Ectodermal cell (in vitro differentiated cells): Measurements from ENCODE around the gene ZIC5.

Experiments
- H3K27ac ChIP-seq: 2 replicates; pipeline ENCODE4 v1.7.0; 2013; ENCODE audit warnings: mild to moderate bottlenecking, low read depth, low read length; ENCODE audit not compliant: insufficient read depth, poor library complexity, severe bottlenecking
- H3K27me3 ChIP-seq: 2 replicates; pipeline ENCODE4 v1.7.0; 2013; ENCODE audit warnings: mild to moderate bottlenecking, low read length; ENCODE audit not compliant: insufficient read depth, control insufficient read depth, poor library complexity, severe bottlenecking
- H3K36me3 ChIP-seq: one replicate; pipeline ENCODE4 v1.7.0; 2013; ENCODE audit warnings: low read length; ENCODE audit not compliant: control insufficient read depth, insufficient read depth
- H3K4me1 ChIP-seq: one replicate; pipeline ENCODE4 v1.7.0; 2013; ENCODE audit warnings: low read length; ENCODE audit not compliant: control insufficient read depth, insufficient read depth
- H3K4me3 ChIP-seq: 2 replicates; pipeline ENCODE4 v1.7.0; 2013; ENCODE audit warnings: low read depth, low read length, control low read depth; ENCODE audit not compliant: insufficient read depth
- H3K9me3 ChIP-seq: 2 replicates; pipeline ENCODE4 v1.7.0; 2013; ENCODE audit warnings: mild to moderate bottlenecking, low read length, moderate library complexity; ENCODE audit not compliant: control insufficient read depth
- WGBS, 2 experiments: methylation state at CpG; one replicate each; pipeline ENCODE4 v1.1.7; 2013; ENCODE audit warnings: missing lambda C conversion rate in 2 of 2; 5-methylcytosine and 5-hydroxymethylcytosine counted together

ZIC5 gene

GRCh38 chr13:99993660-99994637, 22.4 kb upstream of the ZIC5 start:
- Histone ChIP-seq H3K27me3 (peaks cover 99% of the 10 kb centered on the region), H3K36me3 (no peaks in the 10 kb centered on the region), H3K9me3 (no peaks in the 10 kb centered on the region), H3K4me3 (no peak overlapping the region), H3K27ac (no peak overlapping the region), H3K4me1 (peaks cover 38% of the 10 kb centered on the region)
- WGBS, 2 experiments, result 17 to 22% methylated on average over 7 to 9 of the region's 9 CpGs

- Histone ChIP-seq H3K4me3 (no peak overlapping the region), H3K27ac (no peak overlapping the region), H3K36me3 (no peaks in the 10 kb centered on the region), H3K27me3 (peaks cover 99% of the 10 kb centered on the region), H3K4me1 (peaks cover 38% of the 10 kb centered on the region), H3K9me3 (no peaks in the 10 kb centered on the region)
- WGBS, 2 experiments, result 10 to 22% methylated on average over 3 of the region's 3 CpGs
Observed at GRCh38 chr13:99992949-99993351, 21.4 kb upstream of the ZIC5 start.

GRCh38 chr13:99991828-99992775, 20.5 kb upstream of the ZIC5 start:
- H3K4me3 ChIP-seq, result peak overlapping the region; percentile 10

GRCh38 chr13:99991013-99991827, 19.7 kb upstream of the ZIC5 start:
- Histone ChIP-seq H3K9me3 (no peaks in the 10 kb centered on the region), H3K4me3 (peak overlapping the region; percentile 10), H3K4me1 (peaks cover 25% of the 10 kb centered on the region), H3K36me3 (peaks cover 13% of the 10 kb centered on the region), H3K27me3 (peaks cover 83% of the 10 kb centered on the region), H3K27ac (no peak overlapping the region)
- 7 to 12% methylated on average over 35 of the region's 35 CpGs for WGBS, 2 experiments

More at GRCh38 chr13:99991828-99992775, 20.5 kb upstream of the ZIC5 start:
- Histone ChIP-seq H3K27me3 (peaks cover 92% of the 10 kb centered on the region), H3K4me1 (peaks cover 34% of the 10 kb centered on the region), H3K27ac (no peak overlapping the region), H3K9me3 (no peaks in the 10 kb centered on the region), H3K36me3 (peaks cover 8% of the 10 kb centered on the region)
- WGBS, 2 experiments, result 6 to 8% methylated on average over 35 to 36 of the region's 36 CpGs

- Histone ChIP-seq H3K36me3 (peaks cover 13% of the 10 kb centered on the region), H3K4me1 (peaks cover 21% of the 10 kb centered on the region), H3K27ac (no peak overlapping the region), H3K4me3 (peak overlapping the region; percentile 99), H3K9me3 (no peaks in the 10 kb centered on the region), H3K27me3 (peaks cover 74% of the 10 kb centered on the region)
- WGBS, 2 experiments, result 16 to 24% methylated on average over 42 of the region's 42 CpGs
Observed at GRCh38 chr13:99990126-99990977, 18.8 kb upstream of the ZIC5 start.

GRCh38 chr13:99989276-99990125, 17.9 kb upstream of the ZIC5 start:
- H3K27ac ChIP-seq, result no peak overlapping the region
- 8 to 15% methylated on average over 42 of the region's 42 CpGs for WGBS, 2 experiments
- H3K4me3 ChIP-seq, result peak overlapping the region; percentile 99
- peaks cover 21% of the 10 kb centered on the region for H3K4me1 ChIP-seq
- no peaks in the 10 kb centered on the region for H3K9me3 ChIP-seq
- H3K36me3 ChIP-seq, result peaks cover 21% of the 10 kb centered on the region
- H3K27me3 ChIP-seq, result peaks cover 66% of the 10 kb centered on the region

- H3K27me3 ChIP-seq, result peaks cover 58% of the 10 kb centered on the region
- 2 to 3% methylated on average over 43 of the region's 43 CpGs for WGBS, 2 experiments
Observed at GRCh38 chr13:99988529-99989275, 17.1 kb upstream of the ZIC5 start.

More at GRCh38 chr13:99988529-99989275, 17.1 kb upstream of the ZIC5 start:
- no peak overlapping the region for H3K27ac ChIP-seq
- H3K9me3 ChIP-seq, result no peaks in the 10 kb centered on the region
- peaks cover 27% of the 10 kb centered on the region for H3K36me3 ChIP-seq
- H3K4me3 ChIP-seq, result peak overlapping the region; percentile 99
- H3K4me1 ChIP-seq, result peaks cover 21% of the 10 kb centered on the region
